ENCODE data around the gene PZP.
"Not testable (repeated sequence)": the region's sequence is repeated elsewhere in the genome, so short reads cannot be mapped to it uniquely, and the experiment has no call there.

PZP gene

GRCh38 chr12:9208229-9208628 is at the start of gene PZP:
PZP (minus strand) TSS chr12:9208395; CDS start chr12:9208341, 54 bp downstream.
- no peak for ATAC-seq

GRCh38 chr12:9256758-9257405 is 48.7 kb upstream of the PZP start:
- Mint-ChIP-seq H3K27me3 (peaks cover 20% of the 10 kb centered on the region), H3K4me1 (peaks cover 5% of the 10 kb centered on the region), H3K27ac (no peak overlapping the region), H3K9me3 (peaks cover 6 to 11% of the 10 kb centered on the region in 2 donors), H3K4me3 (no peak overlapping the region)
- ATAC-seq (no peak), DNase-seq (no peak)

More at GRCh38 chr12:9208229-9208628, at the start of gene PZP:
- H3K27me3 Mint-ChIP-seq: no peaks in the 10 kb centered on the region
- peaks cover 0 to 11% of the 10 kb centered on the region in 2 donors for H3K9me3 Mint-ChIP-seq
- H3K27ac Mint-ChIP-seq: no peak within 1 kb of the TSS
- H3K4me1 Mint-ChIP-seq: no peaks in the 10 kb centered on the region
- no peak for DNase-seq
- H3K4me3 Mint-ChIP-seq: no peak within 1 kb of the TSS

GRCh38 chr12:9256341-9256740 is 48.1 kb upstream of the PZP start:
- peaks cover 5% of the 10 kb centered on the region for H3K4me1 Mint-ChIP-seq
- ATAC-seq (no peak), DNase-seq (no peak)
- peaks cover 26% of the 10 kb centered on the region for H3K27me3 Mint-ChIP-seq
- H3K27ac Mint-ChIP-seq: no peak overlapping the region
- H3K9me3 Mint-ChIP-seq: peaks cover 12 to 14% of the 10 kb centered on the region in 2 donors
- no peak overlapping the region for H3K4me3 Mint-ChIP-seq

- no peak for DNase-seq
- Mint-ChIP-seq H3K9me3 (peaks cover 14 to 17% of the 10 kb centered on the region in 2 donors), H3K4me1 (peaks cover 5% of the 10 kb centered on the region), H3K4me3 (no peak overlapping the region), H3K27me3 (peaks cover 31% of the 10 kb centered on the region), H3K27ac (no peak overlapping the region)
- ATAC-seq: no peak
Measured at GRCh38 chr12:9255837-9256236, 47.6 kb upstream of the PZP start.

GRCh38 chr12:9253464-9253863 is 45.3 kb upstream of the PZP start:
- Mint-ChIP-seq H3K27me3 (peaks cover 37% of the 10 kb centered on the region), H3K4me3 (no peak overlapping the region), H3K27ac (no peak overlapping the region), H3K9me3 (peaks cover 16 to 33% of the 10 kb centered on the region in 2 donors), H3K4me1 (peaks cover under 1% of the 10 kb centered on the region)
- no peak for DNase-seq
- ATAC-seq: no peak

GRCh38 chr12:9252791-9253190 is 44.6 kb upstream of the PZP start:
- not testable (repeated sequence) for H3K27ac Mint-ChIP-seq, DNase-seq
- peaks cover 37% of the 10 kb centered on the region for H3K27me3 Mint-ChIP-seq

GRCh38 chr12:9252256-9252655 is 44.1 kb upstream of the PZP start:
- H3K4me3 Mint-ChIP-seq: no peak overlapping the region
- peaks cover 11% of the 10 kb centered on the region for H3K4me1 Mint-ChIP-seq
- ATAC-seq: no peak
- no peak overlapping the region for H3K27ac Mint-ChIP-seq
- peaks cover 21 to 33% of the 10 kb centered on the region in 2 donors for H3K9me3 Mint-ChIP-seq
- no peak for DNase-seq
- peaks cover 37% of the 10 kb centered on the region for H3K27me3 Mint-ChIP-seq

More at GRCh38 chr12:9252791-9253190, 44.6 kb upstream of the PZP start:
- not testable (repeated sequence) for ATAC-seq, H3K4me3 Mint-ChIP-seq, H3K4me1 Mint-ChIP-seq
- peaks cover 19 to 33% of the 10 kb centered on the region in 2 donors for H3K9me3 Mint-ChIP-seq

- H3K9me3 Mint-ChIP-seq: peaks cover 24 to 33% of the 10 kb centered on the region in 2 donors
- no peak for ATAC-seq
- DNase-seq: no peak
- H3K27ac Mint-ChIP-seq: no peak overlapping the region
- peaks cover 38% of the 10 kb centered on the region for H3K4me1 Mint-ChIP-seq
- peaks cover 37% of the 10 kb centered on the region for H3K27me3 Mint-ChIP-seq
- H3K4me3 Mint-ChIP-seq: no peak overlapping the region
Measured at GRCh38 chr12:9248435-9248834, 40.2 kb upstream of the PZP start.

- DNase-seq: peak; percentile 54 to 83
- Mint-ChIP-seq H3K4me1 (peaks cover 44% of the 10 kb centered on the region), H3K27ac (peak overlapping the region; percentile 55 to 85)
Measured at GRCh38 chr12:9244894-9245293, 36.7 kb upstream of the PZP start.

GRCh38 chr12:9243999-9244649 is 35.9 kb upstream of the PZP start:
- Mint-ChIP-seq H3K27me3 (peaks cover 8% of the 10 kb centered on the region), H3K27ac (peak overlapping the region; percentile 8 to 55), H3K4me3 (peak overlapping the region in 1 of 2 donors; percentile 30), H3K4me1 (peaks cover 46% of the 10 kb centered on the region), H3K9me3 (peaks cover 7 to 9% of the 10 kb centered on the region in 2 donors)
- ATAC-seq (peak; percentile 65), DNase-seq (no peak)

More at GRCh38 chr12:9244894-9245293, 36.7 kb upstream of the PZP start:
- Mint-ChIP-seq H3K27me3 (peaks cover 14% of the 10 kb centered on the region), H3K9me3 (peaks cover 9 to 13% of the 10 kb centered on the region in 2 donors), H3K4me3 (peak overlapping the region; percentile 43 to 69)
- peak; percentile 97 for ATAC-seq

- peaks cover 17% of the 10 kb centered on the region for H3K27me3 Mint-ChIP-seq
- peaks cover 31% of the 10 kb centered on the region for H3K4me1 Mint-ChIP-seq
- DNase-seq (no peak), ATAC-seq (no peak)
- no peak overlapping the region for H3K4me3 Mint-ChIP-seq
- H3K27ac Mint-ChIP-seq: no peak overlapping the region
- peaks cover 0 to 6% of the 10 kb centered on the region in 2 donors for H3K9me3 Mint-ChIP-seq
Measured at GRCh38 chr12:9241301-9241700, 33.1 kb upstream of the PZP start.

- no peak for DNase-seq
- Mint-ChIP-seq H3K4me1 (peaks cover 26% of the 10 kb centered on the region), H3K27ac (no peak overlapping the region), H3K4me3 (peak overlapping the region; percentile 89 to 93), H3K27me3 (peaks cover 17% of the 10 kb centered on the region), H3K9me3 (peaks cover 0 to 6% of the 10 kb centered on the region in 2 donors)
- no peak for ATAC-seq
Measured at GRCh38 chr12:9240776-9241175, 32.6 kb upstream of the PZP start.

GRCh38 chr12:9240004-9240635 is 31.9 kb upstream of the PZP start:
- not testable (repeated sequence) for H3K9me3 Mint-ChIP-seq
- DNase-seq (peak; percentile 45 to 54), ATAC-seq (peak; percentile 37)
- peaks cover 23% of the 10 kb centered on the region for H3K27me3 Mint-ChIP-seq
- H3K4me1 Mint-ChIP-seq: peaks cover 20% of the 10 kb centered on the region
- H3K27ac Mint-ChIP-seq: peak overlapping the region; percentile 94 to 97
- H3K4me3 Mint-ChIP-seq: peak overlapping the region; percentile 89 to 93

GRCh38 chr12:9237286-9237685 is 29.1 kb upstream of the PZP start:
- peaks cover 7% of the 10 kb centered on the region for H3K4me1 Mint-ChIP-seq
- DNase-seq: no peak
- H3K27ac Mint-ChIP-seq: no peak overlapping the region
- peaks cover 0 to 6% of the 10 kb centered on the region in 2 donors for H3K9me3 Mint-ChIP-seq
- ATAC-seq: no peak
- no peak overlapping the region for H3K4me3 Mint-ChIP-seq
- H3K27me3 Mint-ChIP-seq: peaks cover 23% of the 10 kb centered on the region

GRCh38 chr12:9235519-9235918 is 27.3 kb upstream of the PZP start:
- DNase-seq: no peak
- no peak for ATAC-seq
- Mint-ChIP-seq H3K27ac (no peak overlapping the region), H3K27me3 (peaks cover 23% of the 10 kb centered on the region), H3K4me1 (peaks cover 7% of the 10 kb centered on the region), H3K4me3 (no peak overlapping the region), H3K9me3 (peaks cover 0 to 6% of the 10 kb centered on the region in 2 donors)

GRCh38 chr12:9227950-9228349 is 19.8 kb upstream of the PZP start:
- no peak for ATAC-seq
- H3K9me3 Mint-ChIP-seq: no peaks in the 10 kb centered on the region
- no peak for DNase-seq

More at GRCh38 chr12:9227950-9228349, 19.8 kb upstream of the PZP start:
- Mint-ChIP-seq H3K4me1 (no peaks in the 10 kb centered on the region), H3K4me3 (no peak overlapping the region), H3K27me3 (peaks cover 9% of the 10 kb centered on the region), H3K27ac (no peak overlapping the region)
